WI38 (cell line): ENCODE data around the gene WDR38.

ENCODE experiments used
- H3K4me3 ChIP-seq: 2 replicates; pipeline ENCODE4 v1.5.1; 2011; ENCODE audit warnings: low read depth, mild to moderate bottlenecking, control low read depth, low read length
- TF ChIP-seq, protein P1 (sequence below): IDR thresholded peaks from 2 replicates; pipeline ENCODE4 v1.5.1; 2012; ENCODE audit warnings: low read depth, mild to moderate bottlenecking, control low read depth, low read length

WDR38 gene

GRCh38 chr9:124855566-124855943 is 2.3 kb downstream of the WDR38 start:
- TF ChIP-seq, protein P1, sequence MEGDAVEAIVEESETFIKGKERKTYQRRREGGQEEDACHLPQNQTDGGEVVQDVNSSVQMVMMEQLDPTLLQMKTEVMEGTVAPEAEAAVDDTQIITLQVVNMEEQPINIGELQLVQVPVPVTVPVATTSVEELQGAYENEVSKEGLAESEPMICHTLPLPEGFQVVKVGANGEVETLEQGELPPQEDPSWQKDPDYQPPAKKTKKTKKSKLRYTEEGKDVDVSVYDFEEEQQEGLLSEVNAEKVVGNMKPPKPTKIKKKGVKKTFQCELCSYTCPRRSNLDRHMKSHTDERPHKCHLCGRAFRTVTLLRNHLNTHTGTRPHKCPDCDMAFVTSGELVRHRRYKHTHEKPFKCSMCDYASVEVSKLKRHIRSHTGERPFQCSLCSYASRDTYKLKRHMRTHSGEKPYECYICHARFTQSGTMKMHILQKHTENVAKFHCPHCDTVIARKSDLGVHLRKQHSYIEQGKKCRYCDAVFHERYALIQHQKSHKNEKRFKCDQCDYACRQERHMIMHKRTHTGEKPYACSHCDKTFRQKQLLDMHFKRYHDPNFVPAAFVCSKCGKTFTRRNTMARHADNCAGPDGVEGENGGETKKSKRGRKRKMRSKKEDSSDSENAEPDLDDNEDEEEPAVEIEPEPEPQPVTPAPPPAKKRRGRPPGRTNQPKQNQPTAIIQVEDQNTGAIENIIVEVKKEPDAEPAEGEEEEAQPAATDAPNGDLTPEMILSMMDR, result no peak
- H3K4me3 ChIP-seq, result no peak overlapping the region

DNA sequence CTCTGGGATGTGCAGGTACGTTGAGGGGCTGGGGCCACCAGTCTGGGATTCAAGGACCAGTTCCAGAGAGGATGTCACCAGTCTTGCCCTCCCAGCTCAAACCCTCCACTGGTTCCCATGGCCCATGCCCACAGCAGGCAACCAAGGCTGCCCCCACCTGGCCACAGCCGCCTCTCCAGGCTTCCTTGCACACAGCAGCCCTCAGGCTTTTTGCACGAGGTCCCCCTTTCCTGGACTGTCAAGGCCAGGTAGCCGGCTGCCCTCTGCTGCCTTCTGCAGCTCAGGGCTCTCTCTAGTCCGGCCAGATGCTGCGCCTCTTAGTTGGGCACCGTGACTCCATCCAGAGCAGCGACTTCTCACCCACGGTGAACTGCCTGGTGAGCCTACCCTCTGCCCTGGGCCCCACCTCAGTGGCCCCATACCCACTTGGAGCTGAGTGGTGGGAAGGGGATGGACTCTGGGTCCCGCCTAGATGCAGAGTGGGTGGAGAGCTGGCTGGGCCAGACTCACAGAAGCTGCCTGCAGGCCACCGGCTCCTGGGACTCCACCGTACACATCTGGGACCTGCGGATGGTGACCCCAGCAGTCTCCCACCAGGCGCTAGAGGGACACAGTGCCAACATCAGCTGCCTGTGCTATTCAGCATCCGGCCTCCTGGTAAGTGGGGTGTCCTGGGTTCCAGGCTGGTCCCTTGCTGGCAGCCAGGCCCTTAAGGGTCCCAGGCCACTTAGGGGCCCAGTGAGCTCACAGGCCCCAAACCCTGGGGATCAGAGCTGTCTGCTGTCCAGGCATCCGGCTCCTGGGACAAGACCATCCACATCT is 2.9 kb downstream of the WDR38 start:
- TF ChIP-seq, protein P1, result peak; percentile 35; the same call in 1 of the 2 replicates

GRCh38 chr9:124857533-124858162 is 4.4 kb downstream of the WDR38 start:
- TF ChIP-seq, protein P1, result no peak
- no peak overlapping the region for H3K4me3 ChIP-seq

More for the DNA sequence above, 2.9 kb downstream of the WDR38 start:
- H3K4me3 ChIP-seq, result no peak overlapping the region

DNA sequence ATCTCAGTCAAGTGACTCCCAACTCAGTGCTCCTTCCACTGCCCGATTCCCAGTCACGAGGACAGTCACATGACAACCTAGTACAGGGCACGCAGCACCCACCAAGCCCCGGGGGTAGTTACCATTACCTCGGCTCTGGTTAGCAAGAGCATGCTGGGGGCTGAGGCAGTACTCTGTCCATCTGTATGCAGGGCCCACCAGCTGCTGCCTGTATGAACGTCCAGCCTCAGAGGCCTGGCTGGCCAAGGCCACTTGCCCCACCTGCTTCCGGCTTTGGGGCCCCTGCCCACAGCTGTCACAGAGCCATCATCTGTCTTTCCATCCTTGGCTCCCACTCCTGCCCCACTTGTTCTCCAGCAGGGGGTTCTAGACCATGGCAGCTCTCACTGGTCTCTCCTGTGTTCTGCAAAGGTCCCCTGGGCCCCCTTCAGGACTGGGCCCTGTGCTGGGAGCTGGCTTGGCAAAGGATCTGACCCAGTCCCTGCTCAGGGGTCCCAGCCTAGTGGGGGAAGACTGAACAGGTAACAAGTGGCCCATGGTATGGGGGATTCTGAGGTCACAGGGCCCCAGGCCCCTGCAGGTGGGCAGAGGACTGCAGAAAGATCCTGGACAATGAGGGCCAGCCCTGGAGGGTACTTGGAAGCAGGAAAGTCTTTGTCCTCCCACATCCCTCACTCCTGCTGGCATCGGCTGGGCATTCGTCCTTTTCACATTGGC is 5.2 kb downstream of the WDR38 start:
- TF ChIP-seq, protein P1, result no peak
- H3K4me3 ChIP-seq, result no peak overlapping the region

DNA sequence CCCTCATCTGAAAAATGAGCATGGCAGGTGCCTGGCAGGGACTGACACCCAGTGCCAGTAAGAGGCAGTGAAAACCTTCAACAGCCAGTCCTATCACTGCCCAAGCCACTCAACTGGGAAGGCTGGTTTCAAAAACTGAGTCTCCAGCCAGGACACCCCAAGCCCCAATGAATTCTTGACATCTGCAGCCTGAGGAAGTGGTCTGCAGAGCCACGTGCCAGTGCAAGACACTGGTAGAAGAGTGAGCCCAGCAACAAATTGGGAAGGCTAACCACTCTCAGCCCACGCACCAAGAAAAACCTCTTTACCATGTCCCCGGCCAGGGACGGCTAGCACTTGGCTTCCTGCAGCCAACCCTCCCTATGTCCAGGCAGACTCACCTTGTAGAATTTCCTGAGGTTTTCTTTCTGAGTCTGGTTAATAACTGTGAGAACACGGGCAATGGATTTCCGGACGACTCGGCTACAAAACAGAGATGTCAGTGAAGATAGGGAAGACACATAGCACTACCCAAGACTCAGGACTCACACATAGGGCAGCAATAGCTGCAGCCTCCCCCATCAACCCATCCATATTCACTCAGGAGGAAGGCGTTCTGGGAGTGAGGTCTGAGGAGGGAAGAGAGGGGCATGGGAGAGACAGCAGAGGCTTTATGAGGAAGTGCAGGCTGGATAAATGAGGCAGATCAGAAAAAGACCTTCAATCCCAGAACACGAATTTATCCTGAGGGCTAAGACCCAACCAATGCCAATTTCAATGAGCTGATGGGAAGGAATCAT is 6.7 kb downstream of the WDR38 start:
- TF ChIP-seq, protein P1, result no peak
- H3K4me3 ChIP-seq, result peak overlapping the region; percentile 85

- TF ChIP-seq, protein P1, result no peak
- peak overlapping the region; percentile 85 for H3K4me3 ChIP-seq
These were observed 7.5 kb downstream of the WDR38 start for GRCh38 chr9:124860582-124861341.
